GM23248 (cell line): ENCODE measurements around the gene CBX3. TPM values are rescaled to one million over a fixed set of nuclear protein-coding genes. Genes with fewer than 3 reads are reported as not detected.

Experiments used
- DNase-seq: peaks from one replicate; pipeline ENCODE4 v3.0.0-alpha.2; 2015
- H2AFZ ChIP-seq: fragments of 200-600 bp; sonication (generic); 2 replicates; pipeline ENCODE4 v1.6.1; 2016; ENCODE audit warnings: antibody characterized with exemption
- H3F3A ChIP-seq: fragments of 200-600 bp; sonication (generic); 2 replicates; pipeline ENCODE4 v1.6.1; 2016; ENCODE audit warnings: mild to moderate bottlenecking, antibody characterized with exemption, mixed run types; ENCODE audit not compliant: insufficient read depth
- H3K27ac ChIP-seq: fragments of 200-600 bp; sonication (generic); 2 replicates; pipeline ENCODE4 v1.5.1; 2016; ENCODE audit warnings: mild to moderate bottlenecking
- H3K27me3 ChIP-seq: fragments of 200-600 bp; sonication (generic); replicated peaks from 2 replicates; pipeline ENCODE4 v1.6.1; 2016; ENCODE audit warnings: mild to moderate bottlenecking; ENCODE audit not compliant: insufficient read depth
- H3K36me3 ChIP-seq: fragments of 200-600 bp; sonication (generic); 2 replicates; pipeline ENCODE4 v1.6.1; 2016; ENCODE audit warnings: low read depth, mild to moderate bottlenecking
- H3K4me1 ChIP-seq: fragments of 200-600 bp; sonication (generic); 2 replicates; pipeline ENCODE4 v1.6.1; 2016; ENCODE audit warnings: mild to moderate bottlenecking; ENCODE audit not compliant: insufficient read depth
- H3K4me2 ChIP-seq: fragments of 200-600 bp; sonication (generic); one replicate; pipeline ENCODE4 v1.6.1; 2016; ENCODE audit warnings: mild to moderate bottlenecking; ENCODE audit not compliant: unreplicated experiment
- H3K4me3 ChIP-seq: fragments of 200-600 bp; sonication (generic); 2 replicates; pipeline ENCODE4 v1.5.1; 2016; ENCODE audit warnings: mild to moderate bottlenecking
- H3K79me2 ChIP-seq: fragments of 200-600 bp; sonication (generic); 2 replicates; pipeline ENCODE4 v1.6.1; 2016; ENCODE audit warnings: mild to moderate bottlenecking; ENCODE audit not compliant: insufficient read depth
- H3K9ac ChIP-seq: fragments of 200-600 bp; sonication (generic); 2 replicates; pipeline ENCODE4 v1.6.1; 2016; ENCODE audit warnings: mild to moderate bottlenecking
- H3K9me2 ChIP-seq: fragments of 200-600 bp; sonication (generic); 2 replicates; pipeline ENCODE4 v1.6.1; 2016; ENCODE audit warnings: mixed run types, mild to moderate bottlenecking, moderate library complexity; ENCODE audit not compliant: insufficient read depth
- H3K9me3 ChIP-seq: fragments of 200-600 bp; sonication (generic); one replicate; pipeline ENCODE4 v1.6.1; 2017; ENCODE audit warnings: low read depth
- H4K20me1 ChIP-seq: fragments of 200-600 bp; sonication (generic); 2 replicates; pipeline ENCODE4 v1.6.0; 2016; ENCODE audit not compliant: insufficient read depth
- EZH2 ChIP-seq: fragments of 200-600 bp; sonication (generic); IDR thresholded peaks from 2 replicates; pipeline ENCODE4 v1.6.1; 2018; ENCODE audit warnings: antibody characterized with exemption, mild to moderate bottlenecking; ENCODE audit not compliant: insufficient read depth, poor library complexity, severe bottlenecking
- EZH2phosphoT487 ChIP-seq: fragments of 200-600 bp; sonication (generic); IDR thresholded peaks from 2 replicates; pipeline ENCODE4 v1.6.1; 2018; ENCODE audit warnings: antibody characterized with exemption, moderate library complexity, mild to moderate bottlenecking, low read depth; ENCODE audit not compliant: insufficient read depth
- WGBS, 2 experiments: methylation state at CpG; one replicate each; pipeline ENCODE4 v1.1.6; 2015 to 2017; ENCODE audit warnings: low lambda C conversion rate in 2 of 2, low coverage in 1 of 2; ENCODE audit errors: missing lambda C conversion rate in 2 of 2; 5-methylcytosine and 5-hydroxymethylcytosine counted together
- in situ Hi-C: fragments of 300-500 bp; cut with MboI; formaldehyde crosslinking; loops from 2 replicates; pipeline ENCODE4 v1.15.0; 2020
- polyA plus RNA-seq: library from polyadenylated mRNA; unstranded; fragments of >200 nt; fragmentation: Nextera tagmentation; extraction: Ambion mirVana; gene quantifications from 2 replicates; pipeline ENCODE4 v1.2.1, GENCODE V29; 2016
- total RNA-seq: library from RNA; depleted of rRNA; stranded (reverse); fragments of >200 nt; shearing (Covaris generic); gene quantifications from 2 replicates; pipeline ENCODE4 v1.2.3, GENCODE V29; 2014

Gene CBX3
- total and polyA plus RNA-seq, 2 experiments from 2014 or later = 73.3 to 122 TPM

DNA sequence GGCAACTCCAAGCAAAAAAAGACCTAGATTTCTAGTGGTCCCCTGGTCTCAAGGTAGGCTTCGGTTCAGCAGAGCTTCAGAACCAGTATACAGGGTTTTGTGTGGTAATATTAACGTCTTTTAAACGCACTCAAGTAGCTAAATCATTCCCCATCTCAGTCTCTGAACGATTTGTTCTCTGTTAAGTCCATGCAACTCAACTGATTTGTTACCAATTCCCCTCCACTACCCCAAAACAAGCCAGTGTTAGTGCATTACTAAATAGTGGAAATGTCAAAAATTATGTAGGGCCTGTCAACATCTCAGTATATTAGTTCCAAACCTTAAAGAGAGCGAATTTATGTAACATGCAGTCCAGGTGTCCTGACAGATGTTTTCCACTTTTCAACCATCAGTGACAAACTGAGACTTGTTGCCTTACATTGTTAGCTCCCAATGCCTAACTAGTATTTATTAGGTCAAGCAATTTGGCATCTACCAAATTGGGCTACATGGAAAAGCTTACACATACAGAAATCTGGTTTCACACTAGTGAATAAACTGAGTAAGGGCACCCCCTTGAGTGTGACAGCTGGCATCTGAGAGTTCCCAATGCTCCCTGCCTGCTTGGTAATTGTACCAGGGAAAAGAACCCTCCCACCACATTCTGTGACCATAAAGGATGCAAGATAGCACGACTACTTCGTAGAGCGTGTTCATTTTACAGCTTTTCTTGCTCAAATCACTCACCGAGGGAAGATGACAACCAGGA, 13.2 kb upstream of the CBX3 start:
- no peaks in the 10 kb centered on the region for H3K9me3 ChIP-seq
- 0 out of 2 replicates have a peak, but pooled peaks cover 5% of the 10 kb centered on the region for H3K4me1 ChIP-seq
- peaks cover 98% of the 10 kb centered on the region for H3F3A ChIP-seq
- H3K9me2 ChIP-seq = no peaks in the 10 kb centered on the region
- no peak overlapping the region for H3K27ac ChIP-seq
- H2AFZ ChIP-seq = no peak overlapping the region
- no peak overlapping the region for H3K4me3 ChIP-seq
- 83 to 89% methylated on average over 9 of the region's 9 CpGs for WGBS, 2 experiments
- H4K20me1 ChIP-seq = peaks cover 17% of the 10 kb centered on the region; the same call in 1 of the 2 replicates
- H3K79me2 ChIP-seq = peaks cover 43% of the 10 kb centered on the region
- no peaks in the 10 kb centered on the region for H3K27me3 ChIP-seq
- no peak overlapping the region for H3K9ac ChIP-seq
- no peak for TF ChIP-seq EZH2
- H3K4me2 ChIP-seq = no peak overlapping the region
- DNase-seq = no peak
- peaks cover 67% of the 10 kb centered on the region for H3K36me3 ChIP-seq
- in situ Hi-C loops = no loop called here

DNA sequence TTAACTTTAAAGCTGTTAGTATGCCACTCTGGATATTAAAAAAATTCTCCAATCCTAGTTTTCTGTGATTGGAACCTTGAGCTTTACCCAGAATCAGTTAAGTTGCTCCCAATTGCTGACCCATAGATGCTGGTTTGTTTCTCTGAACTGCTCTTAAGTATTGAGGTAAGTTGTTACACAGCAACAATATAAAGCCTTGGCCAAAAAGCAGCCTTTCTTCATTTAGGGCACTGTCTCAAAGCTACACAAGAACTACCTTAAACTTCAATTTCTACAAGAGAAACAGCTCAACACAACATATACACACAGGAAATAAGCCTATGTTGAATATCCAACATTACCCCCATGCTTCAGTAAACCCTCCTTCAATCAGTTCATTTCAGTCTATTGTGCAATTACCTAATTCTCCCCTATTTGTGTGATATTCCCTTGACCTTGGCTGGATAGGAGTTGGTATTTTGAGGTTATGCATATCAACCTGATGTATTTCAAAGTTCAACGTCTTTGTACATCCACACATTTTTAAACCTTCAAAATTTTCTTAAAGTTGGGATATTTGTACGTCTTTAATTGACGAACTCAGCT, 12.5 kb upstream of the CBX3 start:
- no peak overlapping the region for H2AFZ ChIP-seq
- 89 to 96% methylated on average over 3 of the region's 3 CpGs for WGBS, 2 experiments
- no peak overlapping the region for H3K4me3 ChIP-seq
- H3K36me3 ChIP-seq = peaks cover 73% of the 10 kb centered on the region
- TF ChIP-seq EZH2phosphoT487 (no peak), EZH2 (no peak)
- peaks cover 49% of the 10 kb centered on the region for H3K79me2 ChIP-seq
- no peak overlapping the region for H3K4me2 ChIP-seq
- H3K9me3 ChIP-seq = no peaks in the 10 kb centered on the region
- H3K4me1 ChIP-seq = 0 out of 2 replicates have a peak, but pooled peaks cover 5% of the 10 kb centered on the region
- DNase-seq = no peak
- H3K27me3 ChIP-seq = no peaks in the 10 kb centered on the region
- in situ Hi-C loops = no loop called here
- H3F3A ChIP-seq = peaks cover 98% of the 10 kb centered on the region
- peaks cover 22% of the 10 kb centered on the region; the same call in 1 of the 2 replicates for H4K20me1 ChIP-seq
- H3K27ac ChIP-seq = no peak overlapping the region
- no peaks in the 10 kb centered on the region for H3K9me2 ChIP-seq
- no peak overlapping the region for H3K9ac ChIP-seq

DNA sequence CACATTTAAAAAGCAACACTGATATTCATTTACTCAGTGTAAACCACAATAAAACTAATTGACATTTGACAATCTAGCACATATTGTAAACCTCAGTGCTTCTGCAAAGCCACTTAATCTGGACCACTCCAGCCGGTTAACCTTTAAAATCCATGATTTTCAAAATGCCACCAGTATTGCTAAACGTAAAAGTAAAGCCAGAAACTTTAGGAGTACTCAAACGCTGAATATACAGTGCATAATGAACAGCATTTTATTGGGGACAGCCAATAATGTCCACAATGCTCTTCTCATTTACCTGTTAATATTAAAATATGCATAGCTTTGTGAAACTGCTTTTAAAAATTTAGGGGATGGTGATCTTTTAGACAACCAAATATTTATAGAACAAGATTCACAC, 11.8 kb upstream of the CBX3 start:
- no peak overlapping the region for H3K4me2 ChIP-seq
- in situ Hi-C loops = loop anchor here (10.0 kb wide), 1 partner anchor 975 kb away; the partner anchor contains the start of gene HOXA9
- TF ChIP-seq EZH2 = no peak
- no peak for TF ChIP-seq EZH2phosphoT487
- no peaks in the 10 kb centered on the region for H3K9me2 ChIP-seq
- peaks cover 20% of the 10 kb centered on the region; the same call in 1 of the 2 replicates for H4K20me1 ChIP-seq
- no peak overlapping the region for H3K4me3 ChIP-seq
- H3K4me1 ChIP-seq = 0 out of 2 replicates have a peak, but pooled peaks cover 5% of the 10 kb centered on the region
- WGBS, 2 experiments = 82 to 83% methylated on average over 3 of the region's 3 CpGs
- DNase-seq = no peak
- peaks cover 80% of the 10 kb centered on the region for H3K36me3 ChIP-seq
- H3F3A ChIP-seq = peaks cover 98% of the 10 kb centered on the region
- no peaks in the 10 kb centered on the region for H3K9me3 ChIP-seq
- no peak overlapping the region for H2AFZ ChIP-seq
- H3K79me2 ChIP-seq = peaks cover 56% of the 10 kb centered on the region
- H3K27me3 ChIP-seq = no peaks in the 10 kb centered on the region
- H3K27ac ChIP-seq = no peak overlapping the region
- no peak overlapping the region for H3K9ac ChIP-seq

DNA sequence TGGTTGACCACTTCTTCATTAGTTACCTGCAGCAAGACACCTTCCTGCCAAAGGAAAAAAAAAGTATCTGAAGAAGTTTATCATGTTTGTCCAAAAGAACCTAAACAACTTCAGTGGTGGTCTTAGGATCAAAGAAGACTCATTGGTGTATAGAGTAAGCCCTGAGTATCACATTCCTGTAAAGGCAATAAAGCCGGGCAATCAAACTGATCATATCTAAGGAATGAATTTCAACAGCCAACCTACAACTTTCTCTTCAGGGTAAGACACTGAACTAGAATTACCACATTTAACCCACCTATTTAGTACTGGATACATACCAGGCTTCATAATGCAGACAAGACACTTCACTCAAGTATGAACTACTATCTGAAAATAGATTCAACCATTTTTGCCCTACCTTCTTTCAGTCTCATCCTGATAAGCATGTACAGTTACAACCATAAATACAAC, 11.1 kb upstream of the CBX3 start:
- peaks cover 63% of the 10 kb centered on the region for H3K79me2 ChIP-seq
- H4K20me1 ChIP-seq = peaks cover 20% of the 10 kb centered on the region; the same call in 1 of the 2 replicates
- H3K4me2 ChIP-seq = no peak overlapping the region
- H3K27me3 ChIP-seq = no peaks in the 10 kb centered on the region
- WGBS, 2 experiments = 97 to 100% methylated on average over 1 of the region's 1 CpG
- TF ChIP-seq EZH2phosphoT487 (no peak), EZH2 (no peak)
- peaks cover 87% of the 10 kb centered on the region for H3K36me3 ChIP-seq
- H3K9ac ChIP-seq = no peak overlapping the region
- no peak for DNase-seq
- no peaks in the 10 kb centered on the region for H3K9me3 ChIP-seq
- in situ Hi-C loops = loop anchor here (10.0 kb wide), 1 partner anchor 974 kb away; the partner anchor contains the start of gene HOXA9
- H3K4me3 ChIP-seq = no peak overlapping the region
- H2AFZ ChIP-seq = no peak overlapping the region
- no peaks in the 10 kb centered on the region for H3K9me2 ChIP-seq
- H3F3A ChIP-seq = peaks cover 94% of the 10 kb centered on the region
- 0 out of 2 replicates have a peak, but pooled peaks cover 9% of the 10 kb centered on the region for H3K4me1 ChIP-seq
- H3K27ac ChIP-seq = no peak overlapping the region
